Neural cell (in vitro differentiated cells): ENCODE results near the gene EXOC3L1.

Experiments used
- EP300 ChIP-seq: fragments of 450-650 bp; conservative IDR thresholded peaks from 2 replicates; pipeline ENCODE4 v1.6.1; 2014; ENCODE audit warnings: antibody characterized with exemption, mild to moderate bottlenecking, moderate library complexity; ENCODE audit not compliant: poor library complexity, severe bottlenecking
- EZH2 ChIP-seq: fragments of 200-600, 300-800 bp; shearing (Covaris generic), sonication (generic); IDR thresholded peaks from 2 replicates; pipeline ENCODE4 v1.6.1; 2014; ENCODE audit warnings: antibody characterized with exemption, low read length, borderline replicate concordance, mild to moderate bottlenecking; ENCODE audit not compliant: insufficient read depth, poor library complexity, severe bottlenecking

GRCh38 chr16:67154578-67155294 is 35.2 kb downstream of the EXOC3L1 start:
- TF ChIP-seq EZH2, result no peak
- no peak for TF ChIP-seq EP300
